ENCODE results near the gene ADARB2. TPM values are rescaled to one million over a fixed set of nuclear protein-coding genes. Genes with fewer than 3 reads are reported as not detected.
A peak's percentile ranks its signal among the peaks of the same experiment; 100 is the strongest.

ADARB2 gene
- total and polyA plus RNA-seq, 10 of the 15 experiments (the other 5 are each of a cell fraction or from before 2014, with no cell fraction given), result 0.02 to 4.1 (median 0.76) TPM

DNA sequence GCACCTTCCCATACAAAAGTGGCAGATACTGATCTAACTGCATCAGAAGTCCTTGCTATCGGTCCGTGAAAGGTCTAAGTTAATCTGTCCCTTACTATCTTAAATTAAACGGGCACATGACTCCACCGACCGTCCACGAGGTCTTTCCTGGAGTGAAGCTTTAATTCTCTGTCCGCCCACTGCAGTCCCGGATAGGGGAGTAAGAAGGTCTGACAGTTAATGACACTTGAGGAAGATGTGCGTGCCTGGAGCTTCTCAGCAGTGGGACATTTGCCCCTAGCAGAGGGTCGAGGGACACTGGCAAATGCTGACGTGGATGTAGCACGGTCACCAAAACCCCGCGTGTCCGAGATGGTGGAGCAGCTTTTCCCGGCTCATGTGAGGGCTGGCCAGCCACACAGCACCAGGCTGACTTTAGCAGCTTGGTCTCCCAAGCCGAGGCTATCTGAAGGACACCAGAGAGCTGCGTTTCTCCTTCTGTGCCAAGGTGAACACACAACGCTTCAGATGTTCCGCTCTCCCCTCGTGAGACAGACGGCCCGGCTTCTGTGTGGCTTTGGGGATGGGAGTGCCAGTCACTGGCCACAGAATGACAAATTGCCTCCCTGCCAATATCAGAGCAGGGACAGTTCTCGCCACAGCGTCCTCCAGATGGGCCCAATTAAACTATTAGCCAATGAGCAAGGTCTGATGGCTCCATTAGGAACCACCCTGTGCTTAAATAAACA, 86.6 kb downstream of the ADARB2 start (continued):
- TF ChIP-seq EP300 (IDR thresholded peaks at IDR 0.05; ENCODE audit: borderline replicate concordance in 1 of 2, control insufficient read depth in 1 of 2, low read depth in 2 of 2, low read length in 2 of 2), result no peak
- no peak for TF ChIP-seq CUX1 (IDR thresholded peaks at IDR 0.05; ENCODE audit: insufficient replicate concordance, low read depth, low read length)

- BruUV-seq (replicated peaks), result no TSS peak
- H3K27me3 ChIP-seq (replicated peaks in 1 of 2; ENCODE audit: control insufficient read depth in 2 of 2, insufficient read depth in 2 of 2, low read length in 1 of 2), result no peaks in the 10 kb centered on the region
- H2AFZ ChIP-seq (ENCODE audit: control insufficient read depth, low read depth, low read length), result no peak overlapping the region
- in situ Hi-C loops (cut with MboI) (no loop called here), intact Hi-C loops (cut with micrococcal nuclease; ENCODE audit: unreplicated experiment) (no loop called here)
- DNase-seq (ENCODE audit: low read depth, low spot score), result peak; percentile 25
- H3K79me2 ChIP-seq (ENCODE audit: control insufficient read depth, insufficient read depth, low read length), result no peaks in the 10 kb centered on the region
- no peaks in the 10 kb centered on the region; a peak in 1 of 4 replicates for H3K36me3 ChIP-seq (ENCODE audit: control insufficient read depth in 2 of 2, insufficient read depth in 2 of 2, low read length in 1 of 2)
- peak; percentile 7 for FAIRE-seq
- H3K4me1 ChIP-seq (ENCODE audit: control insufficient read depth, insufficient read depth, low read length), result peaks cover 3% of the 10 kb centered on the region
- H3K9ac ChIP-seq (ENCODE audit: control insufficient read depth, insufficient read depth, low read length), result no peak overlapping the region
- CTCF ChIA-PET, result interaction anchor here (1.9 kb wide), 1 partner anchor 228 kb away, joined by 8 read pairs; no protein-coding TSS in a partner anchor
- H3K9me3 ChIP-seq (replicated peaks; ENCODE audit: control insufficient read depth, insufficient read depth, low read length), result no peaks in the 10 kb centered on the region
- RAD21 ChIA-PET (ENCODE audit: unreplicated experiment), result interaction anchor here (0.8 to 2.0 kb wide), 4 partner anchors 13 to 91 kb away, joined by 3 to 10 read pairs (median 4); partner anchors contain the start of gene ADARB2
- no peak overlapping the region for H3K4me3 ChIP-seq
- H4K20me1 ChIP-seq (ENCODE audit: control insufficient read depth, insufficient read depth), result no peaks in the 10 kb centered on the region
- POLR2A ChIA-PET, result interaction anchor here (0.8 to 1.0 kb wide), 2 partner anchors 62 to 166 kb away, joined by 3 read pairs; no protein-coding TSS in a partner anchor
- no peak overlapping the region for H3K27ac ChIP-seq (ENCODE audit: control insufficient read depth, insufficient read depth)
- H3K4me2 ChIP-seq (ENCODE audit: control insufficient read depth, insufficient read depth), result no peak overlapping the region
- SMC1A ChIA-PET (ENCODE audit: uncharacterized antibody, unreplicated experiment), result interaction anchor here (0.7 to 3.4 kb wide), 12 partner anchors 11 to 228 kb away, joined by 3 to 16 read pairs (median 3); no protein-coding TSS in a partner anchor
- ATAC-seq, result peak; percentile 92
- WGBS (ENCODE audit: insufficient coverage, insufficient replicate concordance, low lambda C conversion rate, missing lambda C conversion rate), result 2% methylated on average over 12 of the region's 12 CpGs
- no peak for TF ChIP-seq KDM1A (IDR thresholded peaks at IDR 0.05; ENCODE audit: borderline replicate concordance)
- TF ChIP-seq RUNX3 (IDR thresholded peaks at IDR 0.05; ENCODE audit: low read length), result peak; percentile 68
- TF ChIP-seq WRNIP1 (IDR thresholded peaks at IDR 0.05; ENCODE audit: borderline replicate concordance, low read depth, low read length), result no peak
- TF ChIP-seq ZBTB40 (IDR thresholded peaks at IDR 0.05; ENCODE audit: borderline replicate concordance), result no peak
- TF ChIP-seq TCF7 (IDR thresholded peaks at IDR 0.05; ENCODE audit: borderline replicate concordance), result no peak
- peak; percentile 25; the same call in 1 of the 2 replicates for TF ChIP-seq PAX5 (IDR thresholded peaks at IDR 0.05; ENCODE audit: borderline replicate concordance, low read depth, low read length)
- no peak for TF ChIP-seq SMAD1 (IDR thresholded peaks at IDR 0.05; ENCODE audit: low read depth, partially characterized antibody)
- no peak for TF ChIP-seq ZNF24 (IDR thresholded peaks at IDR 0.05)
- TF ChIP-seq, protein P1, sequence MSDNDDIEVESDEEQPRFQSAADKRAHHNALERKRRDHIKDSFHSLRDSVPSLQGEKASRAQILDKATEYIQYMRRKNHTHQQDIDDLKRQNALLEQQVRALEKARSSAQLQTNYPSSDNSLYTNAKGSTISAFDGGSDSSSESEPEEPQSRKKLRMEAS (IDR thresholded peaks at IDR 0.05; ENCODE audit: low read depth, low read length), result no peak
- no peak for TF ChIP-seq SP1 (IDR thresholded peaks at IDR 0.05; ENCODE audit: low read depth, low read length)
Measured at GRCh38 chr10:1648648-1649047, 88.7 kb downstream of the ADARB2 start.

Data from GM12878 (cell line).